ENCODE data around the gene IMMP2L.

GRCh38 chr7:111010798-111011197, 551.5 kb downstream of the IMMP2L start:
- TF ChIP-seq, protein P1, sequence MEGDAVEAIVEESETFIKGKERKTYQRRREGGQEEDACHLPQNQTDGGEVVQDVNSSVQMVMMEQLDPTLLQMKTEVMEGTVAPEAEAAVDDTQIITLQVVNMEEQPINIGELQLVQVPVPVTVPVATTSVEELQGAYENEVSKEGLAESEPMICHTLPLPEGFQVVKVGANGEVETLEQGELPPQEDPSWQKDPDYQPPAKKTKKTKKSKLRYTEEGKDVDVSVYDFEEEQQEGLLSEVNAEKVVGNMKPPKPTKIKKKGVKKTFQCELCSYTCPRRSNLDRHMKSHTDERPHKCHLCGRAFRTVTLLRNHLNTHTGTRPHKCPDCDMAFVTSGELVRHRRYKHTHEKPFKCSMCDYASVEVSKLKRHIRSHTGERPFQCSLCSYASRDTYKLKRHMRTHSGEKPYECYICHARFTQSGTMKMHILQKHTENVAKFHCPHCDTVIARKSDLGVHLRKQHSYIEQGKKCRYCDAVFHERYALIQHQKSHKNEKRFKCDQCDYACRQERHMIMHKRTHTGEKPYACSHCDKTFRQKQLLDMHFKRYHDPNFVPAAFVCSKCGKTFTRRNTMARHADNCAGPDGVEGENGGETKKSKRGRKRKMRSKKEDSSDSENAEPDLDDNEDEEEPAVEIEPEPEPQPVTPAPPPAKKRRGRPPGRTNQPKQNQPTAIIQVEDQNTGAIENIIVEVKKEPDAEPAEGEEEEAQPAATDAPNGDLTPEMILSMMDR (IDR thresholded peaks at IDR 0.05; ENCODE audit: borderline replicate concordance, extremely low read depth, low read length, poor library complexity, severe bottlenecking), result no peak
- no peak for TF ChIP-seq EZH2 (IDR thresholded peaks at IDR 0.05; ENCODE audit: borderline replicate concordance, low read depth, low read length, severe bottlenecking)
